Tibial artery (tissue), 4 donors: ENCODE data around the gene GSTM2.
A peak's percentile ranks its signal among the peaks of the same experiment; 100 is the strongest.

Experiments used
- DNase-seq, 2 donors: peaks; one replicate each; pipeline ENCODE4 v3.0.0-alpha.2; 2019
- H3K27ac ChIP-seq, 2 donors: fragments of 200-600 bp; sonication (generic) in 1 of 2; 1 replicate in 1 of 2; 2 replicates in 1 of 2; pipeline ENCODE4 v1.5.1; 2018 to 2019; ENCODE audit warnings: mild to moderate bottlenecking in 1 of 2
- H3K27me3 ChIP-seq, 2 donors: fragments of 200-600 bp; sonication (generic) in 1 of 2; one replicate each; pipeline versions ENCODE4 v1.5.1 to v1.6.0; 2016 to 2019
- H3K36me3 ChIP-seq, 3 donors: fragments of 200-600 bp; sonication (generic) in 2 of 3; one replicate each; pipeline ENCODE4 v1.5.1; 2016 to 2019; ENCODE audit warnings: mild to moderate bottlenecking in 2 of 3
- H3K4me1 ChIP-seq, 4 donors: fragments of 200-600 bp; sonication (generic) in 2 of 4; 1 replicate in 3 of 4; 2 replicates in 1 of 4; pipeline ENCODE4 v1.5.1; 2016 to 2019
- H3K4me3 ChIP-seq, 2 donors: fragments of 200-600 bp; sonication (generic) in 1 of 2; 1 replicate in 1 of 2; 2 replicates in 1 of 2; pipeline ENCODE4 v1.5.1; 2018 to 2019; ENCODE audit warnings: mild to moderate bottlenecking in 2 of 2
- H3K9me3 ChIP-seq, 3 donors: fragments of 200-600 bp; sonication (generic) in 1 of 3; one replicate each; pipeline ENCODE4 v1.5.1; 2016 to 2019
- CTCF ChIP-seq, 2 experiments: fragments of 200-600 bp in 1 of 2; fragments of 450-650 bp in 1 of 2; IDR thresholded peaks; one replicate each; pipeline ENCODE4 v1.5.1; 2017 to 2019; ENCODE audit warnings: antibody characterized with exemption in 2 of 2, mild to moderate bottlenecking in 1 of 2, moderate library complexity in 1 of 2
- intact Hi-C: fragments of 100-400 bp; cut with DNase I; formaldehyde crosslinking; loops from one replicate; pipeline ENCODE4 v1.15.0; 2023; ENCODE audit warnings: low total_unique reads

The GSTM2 gene

GRCh38 chr1:109641078-109641740 lies 26.6 kb upstream of the GSTM2 start:
- Histone ChIP-seq H3K27me3 (no peaks in the 10 kb centered on the region), H3K9me3 (no peaks in the 10 kb centered on the region), H3K4me3 (no peak overlapping the region), H3K36me3 (no peaks in the 10 kb centered on the region), H3K4me1 (peaks cover 0 to 14% (median 6%) of the 10 kb centered on the region in 4 donors), H3K27ac (no peak overlapping the region)
- peak in 1 of 2 donors; percentile 52 for DNase-seq
- intact Hi-C loops: loop anchor here (5.0 kb wide), 2 partner anchors 46 to 131 kb away; partner anchors contain the start of gene GSTM1
- TF ChIP-seq CTCF (IDR thresholded peaks at IDR 0.05): no peak

- no peak overlapping the region for H3K27ac ChIP-seq
- no peak overlapping the region for H3K4me3 ChIP-seq
- intact Hi-C loops: loop anchor here (5.0 kb wide), 2 partner anchors 45 to 130 kb away; partner anchors contain the start of gene GSTM1
- no peaks in the 10 kb centered on the region for H3K9me3 ChIP-seq
- no peak for DNase-seq
- H3K36me3 ChIP-seq: no peaks in the 10 kb centered on the region
- H3K4me1 ChIP-seq: peaks cover 0 to 9% (median 6%) of the 10 kb centered on the region in 4 donors
- no peak for TF ChIP-seq CTCF (IDR thresholded peaks at IDR 0.05)
- H3K27me3 ChIP-seq: no peaks in the 10 kb centered on the region
Observed at GRCh38 chr1:109641861-109642260, 26.0 kb upstream of the GSTM2 start.

- peak in 1 of 2 donors; percentile 12 for DNase-seq
- Histone ChIP-seq H3K4me3 (no peak overlapping the region), H3K9me3 (no peaks in the 10 kb centered on the region), H3K4me1 (peaks cover 0 to 9% (median 6%) of the 10 kb centered on the region in 4 donors), H3K36me3 (no peaks in the 10 kb centered on the region), H3K27ac (no peak overlapping the region), H3K27me3 (no peaks in the 10 kb centered on the region)
- intact Hi-C loops: loop anchor here (5.0 kb wide), 2 partner anchors 45 to 130 kb away; partner anchors contain the start of gene GSTM1
- no peak for TF ChIP-seq CTCF (IDR thresholded peaks at IDR 0.05)
Observed at GRCh38 chr1:109642626-109643025, 25.2 kb upstream of the GSTM2 start.

GRCh38 chr1:109643385-109644230 lies 24.2 kb upstream of the GSTM2 start:
- H3K27me3 ChIP-seq: no peaks in the 10 kb centered on the region
- H3K36me3 ChIP-seq: no peaks in the 10 kb centered on the region
- TF ChIP-seq CTCF (IDR thresholded peaks at IDR 0.05): peak; percentile 83 to 86
- no peaks in the 10 kb centered on the region for H3K9me3 ChIP-seq
- DNase-seq: peak; percentile 74 to 87
- no peak overlapping the region for H3K4me3 ChIP-seq
- intact Hi-C loops: loop anchor here (5.0 kb wide), 2 partner anchors 44 to 129 kb away; partner anchors contain the start of gene GSTM1
- H3K4me1 ChIP-seq: peaks cover 0 to 9% (median 6%) of the 10 kb centered on the region in 4 donors
- no peak overlapping the region for H3K27ac ChIP-seq

- intact Hi-C loops: loop anchor here (5.0 kb wide), 2 partner anchors 43 to 128 kb away; partner anchors contain the start of gene GSTM1
- no peak for TF ChIP-seq CTCF (IDR thresholded peaks at IDR 0.05)
- Histone ChIP-seq H3K4me1 (peaks cover 0 to 9% (median 6%) of the 10 kb centered on the region in 4 donors), H3K27ac (no peak overlapping the region), H3K36me3 (no peaks in the 10 kb centered on the region), H3K4me3 (no peak overlapping the region), H3K9me3 (no peaks in the 10 kb centered on the region), H3K27me3 (no peaks in the 10 kb centered on the region)
- DNase-seq: no peak
Observed at GRCh38 chr1:109644670-109645069, 23.2 kb upstream of the GSTM2 start.
